SU-DHL-6 (cell line): ENCODE data around the gene ACACB.

Source experiments
- H2AFZ ChIP-seq: fragments of 200-600 bp; sonication (generic); 2 replicates; pipeline ENCODE4 v1.6.1; 2014; ENCODE audit warnings: low read depth, mild to moderate bottlenecking, moderate library complexity, mixed read lengths, antibody characterized with exemption, low read length; ENCODE audit not compliant: severe bottlenecking
- H3F3A ChIP-seq: fragments of 200-600 bp; shearing (Covaris generic); 2 replicates; pipeline ENCODE4 v1.6.0; 2016; ENCODE audit warnings: antibody characterized with exemption, mild to moderate bottlenecking; ENCODE audit not compliant: insufficient read depth
- H3K27ac ChIP-seq: fragments of 200-600 bp; sonication (generic); 2 replicates; pipeline ENCODE4 v1.5.1; 2016; ENCODE audit warnings: low read depth, mild to moderate bottlenecking, low read length, moderate library complexity, mixed read lengths
- H3K27me3 ChIP-seq: fragments of 200-600 bp; sonication (generic), shearing (Covaris generic); 2 replicates; pipeline ENCODE4 v1.6.0; 2014; ENCODE audit warnings: mild to moderate bottlenecking, low read length
- H3K36me3 ChIP-seq: fragments of 200-600 bp; sonication (generic); 2 replicates; pipeline ENCODE4 v1.6.1; 2014; ENCODE audit warnings: mild to moderate bottlenecking, low read length, mixed read lengths
- H3K4me2 ChIP-seq: fragments of 300-600, 200-600 bp; shearing (Covaris generic), sonication (generic); 2 replicates; pipeline ENCODE4 v1.6.0; 2014; ENCODE audit warnings: low read length, low read depth, mild to moderate bottlenecking; ENCODE audit not compliant: poor library complexity, severe bottlenecking
- H3K4me3 ChIP-seq: fragments of 200-600 bp; sonication (generic); 2 replicates; pipeline ENCODE4 v1.5.1; 2014; ENCODE audit warnings: antibody characterized with exemption, low read length, mild to moderate bottlenecking, mixed read lengths; ENCODE audit not compliant: insufficient read depth, poor library complexity, severe bottlenecking
- H3K79me2 ChIP-seq: fragments of 200-600 bp; sonication (generic); 2 replicates; pipeline ENCODE4 v1.6.1; 2014; ENCODE audit warnings: mild to moderate bottlenecking, low read length, moderate library complexity; ENCODE audit not compliant: insufficient read depth
- H3K9ac ChIP-seq: fragments of 200-600 bp; sonication (generic); 2 replicates; pipeline ENCODE4 v1.7.0; 2014; ENCODE audit warnings: mild to moderate bottlenecking, low read length
- H3K9me2 ChIP-seq: fragments of 200-600 bp; sonication (generic); replicated peaks from 2 replicates; pipeline ENCODE4 v1.6.1; 2014; ENCODE audit warnings: low read length; ENCODE audit not compliant: insufficient read depth
- H3K9me3 ChIP-seq: fragments of 200-600 bp; sonication (generic); 2 replicates; pipeline ENCODE4 v1.6.1; 2014; ENCODE audit warnings: low read length, mixed read lengths; ENCODE audit not compliant: insufficient read depth
- H4K20me1 ChIP-seq: fragments of 200-600 bp; sonication (generic); 2 replicates; pipeline ENCODE4 v1.6.1; 2014; ENCODE audit warnings: low read depth, mild to moderate bottlenecking, antibody characterized with exemption, low read length, moderate library complexity, mixed read lengths
- EZH2phosphoT487 ChIP-seq: fragments of 200-600 bp; sonication (generic), shearing (Covaris generic); conservative IDR thresholded peaks from 2 replicates; pipeline ENCODE4 v1.6.1; 2018; ENCODE audit warnings: mild to moderate bottlenecking, antibody characterized with exemption, low read length, moderate library complexity, mixed read lengths
- TF ChIP-seq, protein P1 (sequence below): fragments of 200-600 bp; sonication (generic); IDR thresholded peaks from one replicate; pipeline ENCODE4 v1.5.1; 2017; ENCODE audit warnings: antibody characterized with exemption, mild to moderate bottlenecking, low read length, moderate library complexity; ENCODE audit not compliant: insufficient read depth, poor library complexity, severe bottlenecking

The ACACB gene

DNA sequence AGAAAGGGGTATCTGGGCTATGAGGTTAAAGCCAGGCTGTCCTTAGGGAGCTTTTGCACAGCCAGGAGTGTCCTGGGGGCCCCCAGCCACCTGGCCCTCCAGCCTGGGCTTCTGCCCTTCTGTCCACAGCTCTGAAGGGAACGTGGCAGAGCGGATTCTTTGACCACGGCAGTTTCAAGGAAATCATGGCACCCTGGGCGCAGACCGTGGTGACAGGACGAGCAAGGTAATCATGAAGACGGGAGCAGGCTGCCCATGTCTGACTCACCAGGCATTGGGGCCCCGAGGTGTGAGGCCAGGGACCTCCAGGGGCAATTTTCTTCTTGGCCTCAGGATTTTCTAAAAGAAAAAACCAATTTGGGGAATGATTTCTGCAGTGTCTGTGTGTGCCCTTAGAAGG, 139.6 kb downstream of the ACACB start:
- no peaks in the 10 kb centered on the region for H3F3A ChIP-seq
- H3K9me3 ChIP-seq: no peaks in the 10 kb centered on the region
- H3K9me2 ChIP-seq: no peaks in the 10 kb centered on the region
- no peaks in the 10 kb centered on the region for H3K27me3 ChIP-seq
- H3K4me2 ChIP-seq: no peak overlapping the region
- no peaks in the 10 kb centered on the region for H4K20me1 ChIP-seq
- H3K4me3 ChIP-seq: no peak overlapping the region
- H3K36me3 ChIP-seq: no peaks in the 10 kb centered on the region
- TF ChIP-seq, protein P1, sequence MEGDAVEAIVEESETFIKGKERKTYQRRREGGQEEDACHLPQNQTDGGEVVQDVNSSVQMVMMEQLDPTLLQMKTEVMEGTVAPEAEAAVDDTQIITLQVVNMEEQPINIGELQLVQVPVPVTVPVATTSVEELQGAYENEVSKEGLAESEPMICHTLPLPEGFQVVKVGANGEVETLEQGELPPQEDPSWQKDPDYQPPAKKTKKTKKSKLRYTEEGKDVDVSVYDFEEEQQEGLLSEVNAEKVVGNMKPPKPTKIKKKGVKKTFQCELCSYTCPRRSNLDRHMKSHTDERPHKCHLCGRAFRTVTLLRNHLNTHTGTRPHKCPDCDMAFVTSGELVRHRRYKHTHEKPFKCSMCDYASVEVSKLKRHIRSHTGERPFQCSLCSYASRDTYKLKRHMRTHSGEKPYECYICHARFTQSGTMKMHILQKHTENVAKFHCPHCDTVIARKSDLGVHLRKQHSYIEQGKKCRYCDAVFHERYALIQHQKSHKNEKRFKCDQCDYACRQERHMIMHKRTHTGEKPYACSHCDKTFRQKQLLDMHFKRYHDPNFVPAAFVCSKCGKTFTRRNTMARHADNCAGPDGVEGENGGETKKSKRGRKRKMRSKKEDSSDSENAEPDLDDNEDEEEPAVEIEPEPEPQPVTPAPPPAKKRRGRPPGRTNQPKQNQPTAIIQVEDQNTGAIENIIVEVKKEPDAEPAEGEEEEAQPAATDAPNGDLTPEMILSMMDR: no peak
- no peaks in the 10 kb centered on the region for H3K79me2 ChIP-seq
- H3K27ac ChIP-seq: no peak overlapping the region
- no peak overlapping the region for H3K9ac ChIP-seq
- no peak overlapping the region for H2AFZ ChIP-seq

DNA sequence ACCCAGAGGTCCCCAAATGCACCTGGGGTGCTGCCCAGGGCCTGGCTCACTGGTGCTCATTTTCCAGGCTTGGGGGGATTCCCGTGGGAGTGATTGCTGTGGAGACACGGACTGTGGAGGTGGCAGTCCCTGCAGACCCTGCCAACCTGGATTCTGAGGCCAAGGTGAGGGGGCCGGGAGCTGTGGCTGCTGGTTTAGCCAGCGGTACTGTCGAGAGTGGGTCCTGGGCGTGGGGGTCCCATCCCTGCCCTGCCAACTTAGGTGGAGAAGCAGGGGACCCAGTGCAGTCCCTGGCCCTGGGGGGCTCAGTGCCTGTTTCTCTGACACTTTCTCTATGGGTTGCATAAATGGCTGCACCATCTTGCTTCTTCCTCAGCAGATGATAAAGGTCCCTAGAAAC, 141.8 kb downstream of the ACACB start:
- no peaks in the 10 kb centered on the region for H3F3A ChIP-seq
- TF ChIP-seq, protein P1: no peak
- no peak for TF ChIP-seq EZH2phosphoT487
- no peaks in the 10 kb centered on the region for H3K9me2 ChIP-seq

DNA sequence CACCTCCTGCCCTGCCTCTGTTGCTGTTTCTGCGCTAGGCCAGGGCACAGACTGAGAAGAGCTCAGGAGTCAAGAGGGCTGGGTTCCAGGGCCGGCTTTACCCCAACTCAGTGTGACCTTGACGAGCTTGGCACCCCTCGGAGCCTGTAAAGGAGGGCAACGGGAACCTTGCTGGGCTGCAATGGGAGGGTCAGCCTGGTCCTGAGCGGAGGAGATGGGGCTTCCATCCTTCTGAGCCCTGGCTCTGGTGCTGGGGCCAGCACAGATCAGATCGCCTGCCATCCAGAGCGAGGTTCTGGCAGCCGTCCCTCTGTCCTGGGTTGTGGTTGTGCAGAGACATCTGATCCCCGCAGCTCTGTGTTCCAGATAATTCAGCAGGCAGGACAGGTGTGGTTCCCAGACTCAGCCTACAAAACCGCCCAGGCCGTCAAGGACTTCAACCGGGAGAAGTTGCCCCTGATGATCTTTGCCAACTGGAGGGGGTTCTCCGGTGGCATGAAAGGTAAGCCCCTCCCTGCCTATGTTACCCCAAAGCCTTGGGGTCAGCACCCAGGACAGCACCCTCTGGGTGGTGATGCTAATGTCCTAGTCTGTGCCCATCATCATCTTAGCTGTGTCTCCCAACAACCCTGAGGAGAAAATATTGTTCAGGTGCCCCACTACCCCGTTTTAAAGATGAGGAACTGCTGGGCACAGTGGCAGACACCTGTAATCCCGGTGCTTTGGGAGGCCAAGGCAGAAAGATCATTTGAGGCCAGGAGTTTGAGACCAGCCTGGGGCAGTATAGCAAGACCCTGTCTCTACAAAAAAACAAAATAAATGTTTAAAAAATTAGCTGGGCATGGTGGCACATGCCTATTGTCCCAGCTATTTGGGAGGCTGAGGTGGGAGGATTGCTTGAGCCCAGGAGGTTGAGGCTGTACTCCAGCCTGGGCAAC, 142.5 kb downstream of the ACACB start:
- no peak overlapping the region for H2AFZ ChIP-seq
- no peak overlapping the region for H3K9ac ChIP-seq
- H3K9me2 ChIP-seq: no peaks in the 10 kb centered on the region
- H3K36me3 ChIP-seq: no peaks in the 10 kb centered on the region
- H3K79me2 ChIP-seq: no peaks in the 10 kb centered on the region
- TF ChIP-seq EZH2phosphoT487: no peak
- TF ChIP-seq, protein P1: no peak
- H3K27ac ChIP-seq: no peak overlapping the region
- H3F3A ChIP-seq: no peaks in the 10 kb centered on the region
- H3K27me3 ChIP-seq: no peaks in the 10 kb centered on the region
- H3K9me3 ChIP-seq: no peaks in the 10 kb centered on the region
- no peaks in the 10 kb centered on the region for H4K20me1 ChIP-seq
- no peak overlapping the region for H3K4me3 ChIP-seq
- no peak overlapping the region for H3K4me2 ChIP-seq

More for the DNA sequence above, 141.8 kb downstream of the ACACB start:
- Histone ChIP-seq H3K79me2 (no peaks in the 10 kb centered on the region), H2AFZ (no peak overlapping the region), H4K20me1 (no peaks in the 10 kb centered on the region), H3K4me3 (no peak overlapping the region), H3K9ac (no peak overlapping the region), H3K4me2 (no peak overlapping the region), H3K36me3 (no peaks in the 10 kb centered on the region), H3K9me3 (no peaks in the 10 kb centered on the region), H3K27ac (no peak overlapping the region), H3K27me3 (no peaks in the 10 kb centered on the region)
